AG04449 (cell line): ENCODE measurements around the gene PGD.
"Not testable (repeated sequence)": the region's sequence is repeated elsewhere in the genome, so short reads cannot be mapped to it uniquely, and the experiment has no call there.

ENCODE experiments used
- CTCF ChIA-PET: fragments of 350-600 bp; formaldehyde crosslinking; extraction: SDS; loops from one replicate; lab custom pipeline; 2021; ENCODE audit warnings: antibody characterized with exemption; lab: Yijun Ruan, JAX
- POLR2A ChIA-PET: fragments of 400-600, 350-600 bp; formaldehyde crosslinking; extraction: SDS; loops from one replicate; lab custom pipeline; 2020; ENCODE audit warnings: antibody characterized with exemption, inconsistent platforms; lab: Yijun Ruan, JAX
- DNase-seq: peaks from one replicate; pipeline ENCODE4 v3.0.0-alpha.2; 2010; ENCODE audit warnings: low read depth, low spot score
- H3K4me3 ChIP-seq: 2 replicates; pipeline ENCODE4 v1.5.1; 2011; ENCODE audit warnings: low read depth, mild to moderate bottlenecking, control low read depth, low read length
- CTCF ChIP-seq: IDR thresholded peaks from one replicate; pipeline ENCODE4 v1.5.1; 2011; ENCODE audit warnings: mild to moderate bottlenecking, moderate library complexity, low read length, control low read depth, inconsistent platforms; ENCODE audit not compliant: insufficient read depth; ENCODE audit errors: missing control alignments

Gene PGD

GRCh38 chr1:10421637-10422036, 22.8 kb downstream of the PGD start:
- no peak overlapping the region for H3K4me3 ChIP-seq
- CTCF ChIA-PET = interaction anchor here (2.1 to 4.6 kb wide), 2 partner anchors 8 to 45 kb away, joined by 7 to 42 read pairs; partner anchors contain the start of gene CENPS
- no peak for TF ChIP-seq CTCF
- no peak for DNase-seq
- POLR2A ChIA-PET = no interaction called here

GRCh38 chr1:10424034-10424433, 25.2 kb downstream of the PGD start:
- TF ChIP-seq CTCF = no peak
- no peak overlapping the region for H3K4me3 ChIP-seq
- CTCF ChIA-PET = interaction anchor here (1.1 to 3.5 kb wide), 3 partner anchors 10 to 550 kb away, joined by 3 to 46 read pairs (median 5); no protein-coding TSS in a partner anchor
- no peak for DNase-seq
- POLR2A ChIA-PET = no interaction called here

GRCh38 chr1:10424651-10425050, 25.8 kb downstream of the PGD start:
- ChIA-PET POLR2A (interaction anchor here (0.7 kb wide), 1 partner anchor 113 kb away, joined by 3 read pairs; no protein-coding TSS in a partner anchor), CTCF (interaction anchor here (0.9 to 3.5 kb wide), 4 partner anchors 9 to 550 kb away, joined by 3 to 46 read pairs (median 4); no protein-coding TSS in a partner anchor)
- H3K4me3 ChIP-seq = no peak overlapping the region
- no peak for DNase-seq
- no peak for TF ChIP-seq CTCF

GRCh38 chr1:10425826-10426534, 27.1 kb downstream of the PGD start:
- not testable (repeated sequence) for H3K4me3 ChIP-seq, DNase-seq
- ChIA-PET POLR2A (interaction anchor here (1.1 kb wide), 1 partner anchor 45 kb away, joined by 3 read pairs; no protein-coding TSS in a partner anchor), CTCF (interaction anchor here (0.9 to 3.5 kb wide), 6 partner anchors 12 to 52 kb away, joined by 3 to 46 read pairs (median 4); no protein-coding TSS in a partner anchor)

GRCh38 chr1:10426535-10426848, 27.6 kb downstream of the PGD start:
- H3K4me3 ChIP-seq, DNase-seq: not testable (repeated sequence)
- CTCF ChIA-PET = interaction anchor here (1.3 to 3.5 kb wide), 3 partner anchors 13 to 49 kb away, joined by 4 to 46 read pairs (median 9); no protein-coding TSS in a partner anchor
- POLR2A ChIA-PET = interaction anchor here (1.1 kb wide), 1 partner anchor 45 kb away, joined by 3 read pairs; no protein-coding TSS in a partner anchor

- ChIA-PET CTCF (interaction anchor here (0.9 to 12.3 kb wide), 33 partner anchors 9 to 801 kb away, joined by 3 to 332 read pairs (median 8); partner anchors contain the start of genes KIF1B and PGD), POLR2A (no interaction called here)
- no peak for TF ChIP-seq CTCF
- no peak overlapping the region for H3K4me3 ChIP-seq
- no peak for DNase-seq
Measured at GRCh38 chr1:10428984-10429383, 30.1 kb downstream of the PGD start.

GRCh38 chr1:10429868-10430215, 31.0 kb downstream of the PGD start:
- H3K4me3 ChIP-seq = peak overlapping the region; percentile 90
- no peak for DNase-seq
- ChIA-PET CTCF (interaction anchor here (0.8 to 12.3 kb wide), 45 partner anchors 9 to 802 kb away, joined by 3 to 332 read pairs (median 5); partner anchors contain the start of genes CORT, KIF1B and PGD), POLR2A (interaction anchor here (1.4 to 2.0 kb wide), 2 partner anchors 22 to 52 kb away, joined by 5 to 6 read pairs; no protein-coding TSS in a partner anchor)
- TF ChIP-seq CTCF = no peak
